Measurements from ENCODE around the gene TGOLN2. TPM values are rescaled to one million over a fixed set of nuclear protein-coding genes. Genes with fewer than 3 reads are reported as not detected.

TGOLN2 gene
- total RNA-seq, 2 experiments from 2014 or later, result 82.2 to 85.4 TPM

- ChIA-PET CTCF (no interaction called here), POLR2A (no interaction called here)
Observed at GRCh38 chr2:85278361-85278760, 49.4 kb downstream of the TGOLN2 start.

- ChIA-PET CTCF (interaction anchor here (0.5 kb wide), 1 partner anchor 9 kb away, joined by 5 read pairs; no protein-coding TSS in a partner anchor), POLR2A (no interaction called here)
Observed at GRCh38 chr2:85277416-85278158, 50.2 kb downstream of the TGOLN2 start.

- ChIA-PET CTCF (interaction anchor here (1.0 kb wide), 1 partner anchor 10 kb away, joined by 4 read pairs; no protein-coding TSS in a partner anchor), POLR2A (no interaction called here)
Observed at GRCh38 chr2:85276571-85277118, 51.1 kb downstream of the TGOLN2 start.

- POLR2A ChIA-PET, result no interaction called here
Observed at GRCh38 chr2:85275984-85276540, 51.7 kb downstream of the TGOLN2 start.

GRCh38 chr2:85273738-85274731 is 53.8 kb downstream of the TGOLN2 start:
- POLR2A ChIA-PET, result no interaction called here

More at GRCh38 chr2:85275984-85276540, 51.7 kb downstream of the TGOLN2 start:
- CTCF ChIA-PET, result interaction anchor here (0.7 to 1.0 kb wide), 2 partner anchors 10 to 547 kb away, joined by 3 to 4 read pairs; no protein-coding TSS in a partner anchor

GRCh38 chr2:85272357-85272756 is 55.4 kb downstream of the TGOLN2 start:
- ChIA-PET CTCF (interaction anchor here (0.7 to 1.0 kb wide), 2 partner anchors 28 to 218 kb away, joined by 3 read pairs; no protein-coding TSS in a partner anchor), POLR2A (no interaction called here)

More at GRCh38 chr2:85273738-85274731, 53.8 kb downstream of the TGOLN2 start:
- CTCF ChIA-PET, result interaction anchor here (1.1 to 1.5 kb wide), 2 partner anchors 9 to 11 kb away, joined by 4 to 5 read pairs; no protein-coding TSS in a partner anchor

- ChIA-PET POLR2A (no interaction called here), CTCF (interaction anchor here (1.1 kb wide), 1 partner anchor 15 kb away, joined by 3 read pairs; no protein-coding TSS in a partner anchor)
Observed at GRCh38 chr2:85269959-85270358, 57.8 kb downstream of the TGOLN2 start.

Other genes with a start within 250 kb of the TGOLN2 start
- not detected for gene TCF7L1, start 194.6 kb downstream of the TGOLN2 start, total RNA-seq
- 10 to 100 TPM; 32.1 to 34.0 TPM for gene RETSAT, start 26.5 kb upstream of the TGOLN2 start, total RNA-seq
- 10 to 100 TPM; 14.0 to 14.9 TPM for gene ELMOD3, start 26.8 kb upstream of the TGOLN2 start, total RNA-seq
- gene CAPG, start 82.4 kb upstream of the TGOLN2 start, total RNA-seq, result 10 to 100 TPM; 23.4 to 23.7 TPM
- gene SH2D6, start 90.7 kb upstream of the TGOLN2 start, total RNA-seq, result under 1 TPM; 0.36 to 0.88 TPM
- gene MAT2A, start 211.2 kb upstream of the TGOLN2 start, total RNA-seq, result 100 to 1,000 TPM; 396 to 417 TPM
- gene GGCX, start 233.5 kb upstream of the TGOLN2 start, total RNA-seq, result 10 to 100 TPM; 23.2 to 24.1 TPM
- gene VAMP8, start 249.6 kb upstream of the TGOLN2 start, total RNA-seq, result 10 to 100 TPM; 86.8 to 96.8 TPM

Measured in activated CD8-positive, alpha-beta memory T cell treated with anti-CD3 and anti-CD28 coated beads for 36 hours (primary cell).